ENCODE results near the gene CACNA2D1. TPM values are rescaled to one million over a fixed set of nuclear protein-coding genes. Genes with fewer than 3 reads are reported as not detected.

CACNA2D1 gene
- polyA plus RNA-seq, 6 donors from 2014 or later, result not detected

GRCh38 chr7:82230811-82231581 is 212.6 kb downstream of the CACNA2D1 start:
- no peak for DNase-seq
- Mint-ChIP-seq H3K27ac (no peak overlapping the region), H3K4me3 (no peak overlapping the region), H3K9me3 (no peaks in the 10 kb centered on the region), H3K36me3 (no peaks in the 10 kb centered on the region), H3K27me3 (no peaks in the 10 kb centered on the region), H3K4me1 (no peaks in the 10 kb centered on the region)
- no peak for ATAC-seq (ENCODE audit: low read depth in 2 of 2)

GRCh38 chr7:82229164-82229563 is 214.4 kb downstream of the CACNA2D1 start:
- no peaks in the 10 kb centered on the region for H3K4me1 Mint-ChIP-seq
- DNase-seq (no peak), ATAC-seq (ENCODE audit: low read depth in 2 of 2) (no peak)
- no peak overlapping the region for H3K27ac Mint-ChIP-seq
- peaks cover 0 to 3% (median 0%) of the 10 kb centered on the region in 7 donors for H3K9me3 Mint-ChIP-seq
- no peaks in the 10 kb centered on the region for H3K27me3 Mint-ChIP-seq
- no peak overlapping the region for H3K4me3 Mint-ChIP-seq
- no peaks in the 10 kb centered on the region for H3K36me3 Mint-ChIP-seq

GRCh38 chr7:82226191-82226590 is 217.4 kb downstream of the CACNA2D1 start:
- H3K27me3 Mint-ChIP-seq, result no peaks in the 10 kb centered on the region
- H3K27ac Mint-ChIP-seq, result no peak overlapping the region
- no peak overlapping the region for H3K4me3 Mint-ChIP-seq
- no peaks in the 10 kb centered on the region for H3K4me1 Mint-ChIP-seq
- ATAC-seq (ENCODE audit: low read depth in 2 of 2) (no peak), DNase-seq (no peak)
- H3K36me3 Mint-ChIP-seq, result no peaks in the 10 kb centered on the region
- H3K9me3 Mint-ChIP-seq, result peaks cover 0 to 3% (median 0%) of the 10 kb centered on the region in 7 donors

GRCh38 chr7:82224529-82224928 is 219.0 kb downstream of the CACNA2D1 start:
- Mint-ChIP-seq H3K36me3 (no peaks in the 10 kb centered on the region), H3K4me1 (no peaks in the 10 kb centered on the region), H3K9me3 (peaks cover 0 to 3% (median 0%) of the 10 kb centered on the region in 7 donors), H3K27ac (no peak overlapping the region), H3K27me3 (no peaks in the 10 kb centered on the region), H3K4me3 (no peak overlapping the region)
- no peak for ATAC-seq (ENCODE audit: low read depth in 2 of 2)
- DNase-seq, result no peak

GRCh38 chr7:82223580-82223979 is 220.0 kb downstream of the CACNA2D1 start:
- DNase-seq (no peak), ATAC-seq (ENCODE audit: low read depth in 2 of 2) (no peak)
- H3K9me3 Mint-ChIP-seq, result peaks cover 0 to 3% (median 0%) of the 10 kb centered on the region in 7 donors
- H3K4me3 Mint-ChIP-seq, result no peak overlapping the region
- no peak overlapping the region for H3K27ac Mint-ChIP-seq
- H3K4me1 Mint-ChIP-seq, result no peaks in the 10 kb centered on the region
- H3K36me3 Mint-ChIP-seq, result no peaks in the 10 kb centered on the region
- H3K27me3 Mint-ChIP-seq, result no peaks in the 10 kb centered on the region

- no peaks in the 10 kb centered on the region for H3K27me3 Mint-ChIP-seq
- no peaks in the 10 kb centered on the region for H3K36me3 Mint-ChIP-seq
- DNase-seq (no peak), ATAC-seq (ENCODE audit: low read depth in 2 of 2) (no peak)
- H3K4me3 Mint-ChIP-seq, result no peak overlapping the region
- peaks cover 0 to 3% (median 0%) of the 10 kb centered on the region in 7 donors for H3K9me3 Mint-ChIP-seq
- no peaks in the 10 kb centered on the region for H3K4me1 Mint-ChIP-seq
- H3K27ac Mint-ChIP-seq, result no peak overlapping the region
Measured at GRCh38 chr7:82221152-82221674, 222.4 kb downstream of the CACNA2D1 start.

GRCh38 chr7:82212466-82212865 is 231.1 kb downstream of the CACNA2D1 start:
- Mint-ChIP-seq H3K4me1 (no peaks in the 10 kb centered on the region), H3K36me3 (no peaks in the 10 kb centered on the region), H3K27ac (no peak overlapping the region), H3K4me3 (no peak overlapping the region), H3K9me3 (no peaks in the 10 kb centered on the region), H3K27me3 (no peaks in the 10 kb centered on the region)
- ATAC-seq (ENCODE audit: low read depth in 2 of 2) (no peak), DNase-seq (no peak)

- Mint-ChIP-seq H3K4me1 (no peaks in the 10 kb centered on the region), H3K36me3 (no peaks in the 10 kb centered on the region), H3K9me3 (no peaks in the 10 kb centered on the region), H3K27me3 (no peaks in the 10 kb centered on the region), H3K27ac (no peak overlapping the region), H3K4me3 (no peak overlapping the region)
- DNase-seq, result no peak
- no peak for ATAC-seq (ENCODE audit: low read depth in 2 of 2)
Measured at GRCh38 chr7:82211333-82211732, 232.2 kb downstream of the CACNA2D1 start.

- no peak for ATAC-seq (ENCODE audit: low read depth in 2 of 2)
- Mint-ChIP-seq H3K27me3 (no peaks in the 10 kb centered on the region), H3K4me1 (no peaks in the 10 kb centered on the region), H3K4me3 (no peak overlapping the region), H3K27ac (no peak overlapping the region), H3K9me3 (no peaks in the 10 kb centered on the region), H3K36me3 (no peaks in the 10 kb centered on the region)
- DNase-seq, result no peak
Measured at GRCh38 chr7:82210416-82211184, 233.0 kb downstream of the CACNA2D1 start.

- H3K4me3 Mint-ChIP-seq, result no peak overlapping the region
- no peaks in the 10 kb centered on the region for H3K4me1 Mint-ChIP-seq
- no peaks in the 10 kb centered on the region for H3K36me3 Mint-ChIP-seq
- peaks cover 0 to 3% (median 0%) of the 10 kb centered on the region in 7 donors for H3K9me3 Mint-ChIP-seq
- no peak for DNase-seq
- H3K27me3 Mint-ChIP-seq, result no peaks in the 10 kb centered on the region
- H3K27ac Mint-ChIP-seq, result no peak overlapping the region
- no peak for ATAC-seq (ENCODE audit: low read depth in 2 of 2)
Measured at GRCh38 chr7:82209179-82209747, 234.3 kb downstream of the CACNA2D1 start.

GRCh38 chr7:82204694-82205093 is 238.9 kb downstream of the CACNA2D1 start:
- H3K27ac Mint-ChIP-seq, result no peak overlapping the region
- H3K27me3 Mint-ChIP-seq, result peaks cover 0 to 4% (median 0%) of the 10 kb centered on the region in 3 donors
- DNase-seq (no peak), ATAC-seq (ENCODE audit: low read depth in 2 of 2) (no peak)
- no peak overlapping the region for H3K4me3 Mint-ChIP-seq
- no peaks in the 10 kb centered on the region for H3K36me3 Mint-ChIP-seq
- H3K4me1 Mint-ChIP-seq, result no peaks in the 10 kb centered on the region
- H3K9me3 Mint-ChIP-seq, result peaks cover 0 to 10% (median 4%) of the 10 kb centered on the region in 7 donors

- H3K9me3 Mint-ChIP-seq, result peaks cover 0 to 10% (median 4%) of the 10 kb centered on the region in 7 donors
- no peak for ATAC-seq (ENCODE audit: low read depth in 2 of 2)
- H3K27me3 Mint-ChIP-seq, result peaks cover 0 to 4% (median 0%) of the 10 kb centered on the region in 3 donors
- no peaks in the 10 kb centered on the region for H3K4me1 Mint-ChIP-seq
- H3K27ac Mint-ChIP-seq, result no peak overlapping the region
- no peak overlapping the region for H3K4me3 Mint-ChIP-seq
- DNase-seq, result no peak
- no peaks in the 10 kb centered on the region for H3K36me3 Mint-ChIP-seq
Measured at GRCh38 chr7:82202965-82203364, 240.6 kb downstream of the CACNA2D1 start.

GRCh38 chr7:82202107-82202506 is 241.5 kb downstream of the CACNA2D1 start:
- Mint-ChIP-seq H3K36me3 (no peaks in the 10 kb centered on the region), H3K4me1 (no peaks in the 10 kb centered on the region)
- DNase-seq, result no peak

More at GRCh38 chr7:82202107-82202506, 241.5 kb downstream of the CACNA2D1 start:
- peaks cover 0 to 10% (median 4%) of the 10 kb centered on the region in 7 donors for H3K9me3 Mint-ChIP-seq
- no peak overlapping the region for H3K27ac Mint-ChIP-seq
- no peak for ATAC-seq (ENCODE audit: low read depth in 2 of 2)
- peaks cover 0 to 4% (median 0%) of the 10 kb centered on the region in 3 donors for H3K27me3 Mint-ChIP-seq
- no peak overlapping the region for H3K4me3 Mint-ChIP-seq
